Measurements from ENCODE around the gene UGT1A6. TPM values are rescaled to one million over a fixed set of nuclear protein-coding genes. Genes with fewer than 3 reads are reported as not detected.

The UGT1A6 gene
- total RNA-seq, 4 donors from 2014 or later = 0.31 TPM; not detected in 3

DNA sequence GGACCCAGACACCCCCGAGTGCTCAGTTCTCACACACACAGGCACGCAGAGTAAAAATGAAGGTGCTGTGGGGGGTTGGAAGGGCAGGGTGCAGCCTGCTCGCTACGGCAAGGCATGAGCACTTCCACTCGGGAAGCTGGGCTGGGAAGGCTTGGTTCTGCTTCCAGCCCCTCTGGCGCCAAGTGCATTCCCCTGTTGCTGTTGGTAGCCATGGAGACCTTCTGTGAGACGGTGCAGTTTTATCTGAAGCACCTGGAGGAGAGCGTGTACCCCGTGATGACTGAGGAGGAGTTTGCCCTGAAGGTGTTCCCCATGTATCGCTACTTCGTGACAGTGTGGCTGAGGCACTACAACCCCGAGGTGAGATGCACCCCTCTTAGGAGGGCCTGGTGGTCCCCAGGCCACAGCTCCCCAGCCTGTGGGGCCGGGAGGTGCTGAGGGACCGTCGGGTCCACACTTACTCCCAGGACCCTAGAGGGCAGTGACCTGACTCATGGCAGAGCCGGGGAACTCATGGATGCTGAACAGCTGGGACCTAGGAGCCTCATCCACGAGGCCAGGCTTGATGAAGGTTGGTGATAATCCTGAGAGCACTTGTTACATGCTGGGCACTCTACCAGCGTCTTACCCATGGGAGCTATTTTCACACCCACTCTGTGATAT lies 100.9 kb downstream of the UGT1A6 start:
- no peaks in the 10 kb centered on the region for H3K9me3 ChIP-seq
- no peaks in the 10 kb centered on the region for H3K27me3 ChIP-seq
- intact Hi-C loops (cut with DNase I; ENCODE audit: low total_unique reads) (no loop called here), in situ Hi-C loops (cut with MboI; ENCODE audit: low sequenced_read_pairs in 4 of 4) (no loop called here)
- H3K4me1 ChIP-seq = no peaks in the 10 kb centered on the region
- H3K4me3 ChIP-seq = no peak overlapping the region
- H3K27ac ChIP-seq = no peak overlapping the region
- DNase-seq = no peak
- ATAC-seq = no peak
- TF ChIP-seq, protein P1, sequence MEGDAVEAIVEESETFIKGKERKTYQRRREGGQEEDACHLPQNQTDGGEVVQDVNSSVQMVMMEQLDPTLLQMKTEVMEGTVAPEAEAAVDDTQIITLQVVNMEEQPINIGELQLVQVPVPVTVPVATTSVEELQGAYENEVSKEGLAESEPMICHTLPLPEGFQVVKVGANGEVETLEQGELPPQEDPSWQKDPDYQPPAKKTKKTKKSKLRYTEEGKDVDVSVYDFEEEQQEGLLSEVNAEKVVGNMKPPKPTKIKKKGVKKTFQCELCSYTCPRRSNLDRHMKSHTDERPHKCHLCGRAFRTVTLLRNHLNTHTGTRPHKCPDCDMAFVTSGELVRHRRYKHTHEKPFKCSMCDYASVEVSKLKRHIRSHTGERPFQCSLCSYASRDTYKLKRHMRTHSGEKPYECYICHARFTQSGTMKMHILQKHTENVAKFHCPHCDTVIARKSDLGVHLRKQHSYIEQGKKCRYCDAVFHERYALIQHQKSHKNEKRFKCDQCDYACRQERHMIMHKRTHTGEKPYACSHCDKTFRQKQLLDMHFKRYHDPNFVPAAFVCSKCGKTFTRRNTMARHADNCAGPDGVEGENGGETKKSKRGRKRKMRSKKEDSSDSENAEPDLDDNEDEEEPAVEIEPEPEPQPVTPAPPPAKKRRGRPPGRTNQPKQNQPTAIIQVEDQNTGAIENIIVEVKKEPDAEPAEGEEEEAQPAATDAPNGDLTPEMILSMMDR (IDR thresholded peaks at IDR 0.05 in 4 of 5, conservative IDR thresholded peaks at IDR 0.05 in 1 of 5) = no peak
- no peak for TF ChIP-seq POLR2A (IDR thresholded peaks at IDR 0.05)
- H3K36me3 ChIP-seq = no peaks in the 10 kb centered on the region

DNA sequence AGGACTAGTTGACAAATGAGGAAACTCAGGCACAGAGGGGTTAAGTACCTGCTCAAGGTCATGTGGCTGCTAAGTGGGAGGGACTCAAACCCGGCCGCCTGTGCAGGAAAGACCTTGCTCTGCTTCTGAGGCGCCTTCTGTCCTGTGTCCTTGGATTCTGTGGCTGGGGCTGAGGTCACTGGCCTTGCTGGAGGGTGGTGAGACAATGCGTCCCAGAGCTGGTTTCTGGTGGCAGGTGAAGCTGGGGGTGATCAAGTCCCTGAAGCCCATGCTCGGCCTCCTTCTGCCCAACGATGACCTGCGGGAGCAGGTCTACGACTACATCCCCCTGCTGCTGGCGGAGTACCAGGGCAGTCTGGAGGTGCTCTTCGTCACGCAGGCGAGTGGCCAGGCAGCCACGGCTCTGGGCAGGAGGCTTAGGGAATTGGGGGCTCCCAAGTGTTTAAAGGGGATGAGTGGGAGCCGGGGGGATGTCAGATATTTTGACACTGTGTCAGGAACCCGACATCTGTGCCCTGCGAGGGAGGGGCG lies 101.5 kb downstream of the UGT1A6 start:
- in situ Hi-C loops (cut with MboI; ENCODE audit: low sequenced_read_pairs in 4 of 4) (no loop called here), intact Hi-C loops (cut with DNase I; ENCODE audit: low total_unique reads) (no loop called here)
- Histone ChIP-seq H3K27ac (no peak overlapping the region), H3K4me3 (no peak overlapping the region), H3K9me3 (no peaks in the 10 kb centered on the region), H3K27me3 (no peaks in the 10 kb centered on the region), H3K4me1 (no peaks in the 10 kb centered on the region), H3K36me3 (no peaks in the 10 kb centered on the region)
- TF ChIP-seq POLR2A (IDR thresholded peaks at IDR 0.05) = no peak
- TF ChIP-seq, protein P1 (IDR thresholded peaks at IDR 0.05 in 4 of 5, conservative IDR thresholded peaks at IDR 0.05 in 1 of 5) = no peak
- DNase-seq = no peak
- no peak for ATAC-seq

GRCh38 chr2:233795735-233796171 lies 103.1 kb downstream of the UGT1A6 start:
- H3K36me3 ChIP-seq = no peaks in the 10 kb centered on the region
- no peak overlapping the region for H3K27ac ChIP-seq
- H3K27me3 ChIP-seq = no peaks in the 10 kb centered on the region
- no peak for DNase-seq
- in situ Hi-C loops (cut with MboI; ENCODE audit: low sequenced_read_pairs in 4 of 4) = no loop called here
- TF ChIP-seq, protein P1 (IDR thresholded peaks at IDR 0.05 in 4 of 5, conservative IDR thresholded peaks at IDR 0.05 in 1 of 5) = no peak
- no peak for TF ChIP-seq POLR2A (IDR thresholded peaks at IDR 0.05)
- no peaks in the 10 kb centered on the region for H3K4me1 ChIP-seq
- no peaks in the 10 kb centered on the region for H3K9me3 ChIP-seq
- ATAC-seq = no peak
- no peak overlapping the region for H3K4me3 ChIP-seq
- intact Hi-C loops (cut with DNase I; ENCODE audit: low total_unique reads) = no loop called here

GRCh38 chr2:233796254-233796653 lies 103.6 kb downstream of the UGT1A6 start:
- H3K4me1 ChIP-seq = no peaks in the 10 kb centered on the region
- no peaks in the 10 kb centered on the region for H3K9me3 ChIP-seq
- ATAC-seq (no peak), DNase-seq (no peak)
- no peak overlapping the region for H3K27ac ChIP-seq
- no peaks in the 10 kb centered on the region for H3K36me3 ChIP-seq
- no peaks in the 10 kb centered on the region for H3K27me3 ChIP-seq
- no peak overlapping the region for H3K4me3 ChIP-seq
- in situ Hi-C loops (cut with MboI; ENCODE audit: low sequenced_read_pairs in 4 of 4) (no loop called here), intact Hi-C loops (cut with DNase I; ENCODE audit: low total_unique reads) (no loop called here)
- no peak for TF ChIP-seq POLR2A (IDR thresholded peaks at IDR 0.05)
- TF ChIP-seq, protein P1 (IDR thresholded peaks at IDR 0.05 in 4 of 5, conservative IDR thresholded peaks at IDR 0.05 in 1 of 5) = no peak
